HepG2 (cell line): Measurements from ENCODE around the gene SEC14L1. TPM values are rescaled to one million over a fixed set of nuclear protein-coding genes. Genes with fewer than 3 reads are reported as not detected.

Experiments used
- ATAC-seq: fragments of 200-7000 bp; cut with Tn5 transposase; 3 replicates; pipeline ENCODE4 v1.9.1; 2020; ENCODE audit warnings: mild to moderate bottlenecking, moderate library complexity
- BruUV-seq: library from RNA; stranded (reverse); fragments of 400-500 nt; replicated peaks from 2 replicates; lab custom pipeline; 2021; lab: Mats Ljungman, UMichigan
- CTCF ChIA-PET: fragments of 300-600 bp; formaldehyde crosslinking; extraction: SDS; loops from one replicate; lab custom pipeline; 2021; ENCODE audit warnings: low total read pairs, inconsistent platforms, low intra/inter-chr PET ratio; lab: Yijun Ruan, JAX
- POLR2A ChIA-PET: fragments of 350-600 bp; sonication (Branson Sonifier 250); formaldehyde crosslinking; loops from one replicate; lab custom pipeline; 2020; ENCODE audit warnings: antibody characterized with exemption, inconsistent platforms; lab: Yijun Ruan, JAX
- DNase-seq: peaks from one replicate; pipeline ENCODE4 v3.0.0-alpha.2; 2015; ENCODE audit warnings: low spot score
- FAIRE-seq: peaks from 3 replicates; lab custom pipeline; 2011; peaks lifted over from hg19 to GRCh38; lab: Jason Lieb, UNC
- H2AFZ ChIP-seq: one replicate; pipeline ENCODE4 v1.6.1; 2011; ENCODE audit warnings: low read length, inconsistent platforms
- H3K27ac ChIP-seq: fragments of 300-600 bp; 3 replicates; pipeline ENCODE4 v1.8.0; 2011; ENCODE audit warnings: mixed run types, mild to moderate bottlenecking, mixed read lengths, low read length, inconsistent platforms; ENCODE audit not compliant: insufficient read depth; ENCODE audit errors: extremely low read length
- H3K27me3 ChIP-seq, 2 experiments: fragments of 200-600 bp in 1 of 2; 2 replicates in 1 of 2; 3 replicates in 1 of 2; pipeline versions ENCODE4 v1.6.0 to v1.8.0; 2011; ENCODE audit warnings: low read length in 2 of 2, mild to moderate bottlenecking in 2 of 2, moderate library complexity in 2 of 2, inconsistent platforms in 1 of 2; ENCODE audit not compliant: insufficient read depth in 2 of 2, control insufficient read depth in 1 of 2
- H3K36me3 ChIP-seq, 2 experiments: fragments of 200-600 bp in 1 of 2; replicated peaks in 1 of 2; 2 replicates in 1 of 2; 3 replicates in 1 of 2; pipeline versions ENCODE4 v1.5.1 to v1.8.0; 2011; ENCODE audit warnings: low read length in 2 of 2, inconsistent platforms in 1 of 2; ENCODE audit not compliant: insufficient read depth in 2 of 2, control insufficient read depth in 1 of 2
- H3K4me1 ChIP-seq: 2 replicates; pipeline ENCODE4 v1.5.1; 2012; ENCODE audit warnings: low read length, inconsistent platforms; ENCODE audit not compliant: insufficient read depth
- H3K4me2 ChIP-seq: 2 replicates; pipeline ENCODE4 v1.6.0; 2011; ENCODE audit warnings: low read depth, low read length, inconsistent platforms
- H3K4me3 ChIP-seq, 3 experiments: fragments of 200-600 bp in 1 of 3; sonication (generic), shearing (Covaris generic) in 1 of 3; replicated peaks in 1 of 3; 2 replicates each; pipeline ENCODE4 v1.5.1; 2011 to 2016; ENCODE audit warnings: low read length in 3 of 3, inconsistent platforms in 2 of 3, low read depth in 2 of 3, mild to moderate bottlenecking in 2 of 3, control low read depth in 1 of 3, mixed read lengths in 1 of 3; ENCODE audit not compliant: insufficient read depth in 1 of 3
- H3K79me2 ChIP-seq: one replicate; pipeline ENCODE4 v1.6.1; 2011; ENCODE audit warnings: low read length, inconsistent platforms; ENCODE audit not compliant: insufficient read depth
- H3K9ac ChIP-seq: 2 replicates; pipeline ENCODE4 v1.6.0; 2011; ENCODE audit warnings: mild to moderate bottlenecking, low read depth, low read length, inconsistent platforms; ENCODE audit not compliant: insufficient read depth
- H3K9me3 ChIP-seq: 2 replicates; pipeline ENCODE4 v1.5.1; 2012; ENCODE audit warnings: mild to moderate bottlenecking, low read length
- H4K20me1 ChIP-seq: 2 replicates; pipeline ENCODE4 v1.6.0; 2011; ENCODE audit warnings: inconsistent platforms, mild to moderate bottlenecking, low read length, moderate library complexity; ENCODE audit not compliant: insufficient read depth
- ARID2 ChIP-seq: sonication (generic); formaldehyde crosslinking; IDR thresholded peaks from 2 replicates; pipeline ENCODE4 v1.8.1; 2022; ENCODE audit warnings: mild to moderate bottlenecking, missing genetic modification reagents, borderline replicate concordance
- ARNT2 ChIP-seq: sonication (generic); formaldehyde crosslinking; IDR thresholded peaks from 2 replicates; pipeline ENCODE4 v1.8.0; 2022; ENCODE audit warnings: mild to moderate bottlenecking, low read depth, missing genetic modification reagents, moderate library complexity
- NAIF1 ChIP-seq: sonication (generic); formaldehyde crosslinking; IDR thresholded peaks from 2 replicates; pipeline ENCODE4 v1.5.0; 2020; ENCODE audit warnings: mild to moderate bottlenecking, missing genetic modification reagents, borderline replicate concordance
- SNAPC2 ChIP-seq: sonication (generic); formaldehyde crosslinking; IDR thresholded peaks from 2 replicates; pipeline ENCODE4 v1.8.1; 2022; ENCODE audit warnings: mild to moderate bottlenecking, missing genetic modification reagents
- SRY ChIP-seq: sonication (generic); formaldehyde crosslinking; IDR thresholded peaks from 2 replicates; pipeline ENCODE4 v1.8.0; 2022; ENCODE audit warnings: mild to moderate bottlenecking, missing genetic modification reagents
- ZFP36L1 ChIP-seq: sonication (generic); formaldehyde crosslinking; IDR thresholded peaks from 2 replicates; pipeline ENCODE4 v1.8.0; 2022; ENCODE audit warnings: mild to moderate bottlenecking, missing genetic modification reagents, moderate library complexity
- WGBS: methylation state at CpG from one replicate; pipeline ENCODE4 v1.1.6; 2017; ENCODE audit warnings: low lambda C conversion rate; 5-methylcytosine and 5-hydroxymethylcytosine counted together
- in situ Hi-C: cut with HindIII; loops from 2 replicates; pipeline ENCODE4 v1.10.0; 2017; ENCODE audit warnings: low pct_unique_long_range_greater_than_20kb; ENCODE audit not compliant: extremely low pct_ligation_motif_present
- intact Hi-C: fragments of 100-400 bp; cut with micrococcal nuclease; formaldehyde crosslinking; loops from one replicate; pipeline ENCODE4 v1.10.0; 2022; ENCODE audit not compliant: unreplicated experiment
- polyA plus RNA-seq, 8 experiments: library from polyadenylated mRNA; depleted of rRNA in 3 of 8; stranded (reverse) in 7 of 8; unstranded in 1 of 8; fragments of >200 nt; fragmentation: Illumina TruSeq in 4 of 8; extraction: Trizol in 4 of 8; gene quantifications; 2 replicates each; pipeline versions ENCODE4 v1.2.1 to v1.2.3, GENCODE V29; 2011 to 2016; ENCODE audit warnings: low read depth in 4 of 8, missing spikeins in 1 of 8, mixed read lengths in 1 of 8; ENCODE audit not compliant: insufficient read depth in 1 of 8
- total RNA-seq, 5 experiments: library from RNA; depleted of rRNA; stranded (reverse); fragments of >200 nt; fragmentation: Illumina TruSeq; extraction: Trizol; gene quantifications; 2 replicates each; pipeline ENCODE4 v1.2.3, GENCODE V29; 2016; ENCODE audit warnings: low read depth in 1 of 5
- TF ChIP-seq, protein P1 (sequence below): sonication (generic); formaldehyde crosslinking; IDR thresholded peaks from 2 replicates; pipeline ENCODE4 v1.5.0; 2020; ENCODE audit warnings: mild to moderate bottlenecking, missing genetic modification reagents
- TF ChIP-seq, protein P2 (sequence below): sonication (generic); formaldehyde crosslinking; IDR thresholded peaks from 2 replicates; pipeline ENCODE4 v1.8.0; 2022; ENCODE audit warnings: mild to moderate bottlenecking, missing genetic modification reagents, moderate library complexity
- TF ChIP-seq, protein P3 (sequence below): IDR thresholded peaks from 2 replicates; pipeline ENCODE4 v1.6.1; 2018; ENCODE audit warnings: missing genetic modification reagents
- TF ChIP-seq, protein P4 (sequence below): sonication (generic); formaldehyde crosslinking; IDR thresholded peaks from 2 replicates; pipeline ENCODE4 v1.4.0; 2020; ENCODE audit warnings: missing genetic modification reagents, borderline replicate concordance
- TF ChIP-seq, protein P5 (sequence below): sonication (generic); formaldehyde crosslinking; IDR thresholded peaks from 2 replicates; pipeline ENCODE4 v1.5.1; 2020; ENCODE audit warnings: mild to moderate bottlenecking, missing genetic modification reagents

SEC14L1 gene
- total and polyA plus RNA-seq, 2 of the 13 experiments (the other 11 are each of a cell fraction or from before 2014, with no cell fraction given), result 26.3 to 43.9 TPM

DNA sequence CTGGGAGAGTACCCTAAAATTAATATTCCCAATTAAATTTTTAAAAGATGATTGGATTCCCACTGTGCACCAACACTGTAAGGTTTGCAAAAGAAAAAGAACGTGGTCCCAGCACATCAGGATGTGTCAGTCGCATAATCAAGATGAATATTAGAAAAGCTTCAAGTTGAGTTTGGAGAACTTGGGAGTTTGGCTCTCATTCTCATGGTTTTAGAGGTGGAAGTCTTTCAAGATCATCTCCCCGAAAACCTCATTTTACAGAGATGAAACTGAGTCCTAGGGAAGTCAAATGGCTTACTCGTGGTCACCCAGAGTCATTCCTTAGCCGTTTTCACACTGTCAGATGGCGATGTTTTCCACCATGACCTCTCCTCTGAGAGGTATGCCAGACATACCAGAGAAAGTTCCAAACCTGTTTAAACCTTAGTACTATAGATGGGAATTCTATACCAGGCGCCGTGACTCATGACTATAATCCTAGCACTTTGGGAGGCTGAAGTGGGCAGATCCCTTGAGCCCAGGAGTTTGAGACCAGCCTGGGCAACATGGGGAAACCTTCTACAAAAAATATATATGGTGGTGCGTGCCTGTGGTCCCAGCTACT is 1.2 kb downstream of the SEC14L1 start:
- POLR2A ChIA-PET, result interaction anchor here (0.6 to 3.7 kb wide), 6 partner anchors 7 to 113 kb away, joined by 3 to 38 read pairs (median 8); no protein-coding TSS in a partner anchor
- Histone ChIP-seq H3K27ac (peak overlapping the region; percentile 69), H3K4me2 (peak overlapping the region; percentile 87), H2AFZ (no peak overlapping the region), H3K4me1 (peaks cover 73% of the 10 kb centered on the region), H3K4me3 (peak overlapping the region; percentile 85 to 95 (median 85)), H3K79me2 (peaks cover 44% of the 10 kb centered on the region), H3K27me3 (no peaks in the 10 kb centered on the region; a peak in 1 of 5 replicates), H3K9me3 (0 out of 2 replicates have a peak, but pooled peaks cover 6% of the 10 kb centered on the region), H3K36me3 (peaks cover 6 to 26% of the 10 kb centered on the region in 2 experiments), H3K9ac (peak overlapping the region; percentile 75), H4K20me1 (no peaks in the 10 kb centered on the region)
- FAIRE-seq, result no peak
- ATAC-seq, result no peak
- CTCF ChIA-PET, result no interaction called here
- in situ Hi-C loops, result no loop called here
- no peak for DNase-seq
- BruUV-seq, result TSS peak; percentile 50
- intact Hi-C loops, result loop anchor here (2.0 kb wide), 1 partner anchor 67 kb away; no protein-coding TSS in a partner anchor
- WGBS, result 81% methylated on average over 9 of the region's 9 CpGs
- TF ChIP-seq, protein P1, sequence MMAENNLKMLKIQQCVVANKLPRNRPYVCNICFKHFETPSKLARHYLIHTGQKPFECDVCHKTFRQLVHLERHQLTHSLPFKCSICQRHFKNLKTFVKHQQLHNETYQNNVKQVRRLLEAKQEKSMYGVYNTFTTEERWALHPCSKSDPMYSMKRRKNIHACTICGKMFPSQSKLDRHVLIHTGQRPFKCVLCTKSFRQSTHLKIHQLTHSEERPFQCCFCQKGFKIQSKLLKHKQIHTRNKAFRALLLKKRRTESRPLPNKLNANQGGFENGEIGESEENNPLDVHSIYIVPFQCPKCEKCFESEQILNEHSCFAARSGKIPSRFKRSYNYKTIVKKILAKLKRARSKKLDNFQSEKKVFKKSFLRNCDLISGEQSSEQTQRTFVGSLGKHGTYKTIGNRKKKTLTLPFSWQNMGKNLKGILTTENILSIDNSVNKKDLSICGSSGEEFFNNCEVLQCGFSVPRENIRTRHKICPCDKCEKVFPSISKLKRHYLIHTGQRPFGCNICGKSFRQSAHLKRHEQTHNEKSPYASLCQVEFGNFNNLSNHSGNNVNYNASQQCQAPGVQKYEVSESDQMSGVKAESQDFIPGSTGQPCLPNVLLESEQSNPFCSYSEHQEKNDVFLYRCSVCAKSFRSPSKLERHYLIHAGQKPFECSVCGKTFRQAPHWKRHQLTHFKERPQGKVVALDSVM (CRISPR knock-in tag), result peak; percentile 80; the same call in 1 of the 2 replicates
- TF ChIP-seq SNAPC2 (CRISPR knock-in tag) (no peak), ZFP36L1 (CRISPR knock-in tag) (0 out of 2 replicates have a peak, but pooled peaks have one; percentile 68), SRY (CRISPR knock-in tag) (no peak), ARID2 (peak; percentile 55; the same call in 1 of the 2 replicates), NAIF1 (no peak), ARNT2 (CRISPR knock-in tag) (0 out of 2 replicates have a peak, but pooled peaks have one; percentile 4)
- TF ChIP-seq, protein P2, sequence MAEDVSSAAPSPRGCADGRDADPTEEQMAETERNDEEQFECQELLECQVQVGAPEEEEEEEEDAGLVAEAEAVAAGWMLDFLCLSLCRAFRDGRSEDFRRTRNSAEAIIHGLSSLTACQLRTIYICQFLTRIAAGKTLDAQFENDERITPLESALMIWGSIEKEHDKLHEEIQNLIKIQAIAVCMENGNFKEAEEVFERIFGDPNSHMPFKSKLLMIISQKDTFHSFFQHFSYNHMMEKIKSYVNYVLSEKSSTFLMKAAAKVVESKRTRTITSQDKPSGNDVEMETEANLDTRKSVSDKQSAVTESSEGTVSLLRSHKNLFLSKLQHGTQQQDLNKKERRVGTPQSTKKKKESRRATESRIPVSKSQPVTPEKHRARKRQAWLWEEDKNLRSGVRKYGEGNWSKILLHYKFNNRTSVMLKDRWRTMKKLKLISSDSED (CRISPR knock-in tag), result 0 out of 2 replicates have a peak, but pooled peaks have one; percentile 11
- TF ChIP-seq, protein P3, sequence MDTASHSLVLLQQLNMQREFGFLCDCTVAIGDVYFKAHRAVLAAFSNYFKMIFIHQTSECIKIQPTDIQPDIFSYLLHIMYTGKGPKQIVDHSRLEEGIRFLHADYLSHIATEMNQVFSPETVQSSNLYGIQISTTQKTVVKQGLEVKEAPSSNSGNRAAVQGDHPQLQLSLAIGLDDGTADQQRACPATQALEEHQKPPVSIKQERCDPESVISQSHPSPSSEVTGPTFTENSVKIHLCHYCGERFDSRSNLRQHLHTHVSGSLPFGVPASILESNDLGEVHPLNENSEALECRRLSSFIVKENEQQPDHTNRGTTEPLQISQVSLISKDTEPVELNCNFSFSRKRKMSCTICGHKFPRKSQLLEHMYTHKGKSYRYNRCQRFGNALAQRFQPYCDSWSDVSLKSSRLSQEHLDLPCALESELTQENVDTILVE (CRISPR knock-in tag), result 0 out of 2 replicates have a peak, but pooled peaks have one; percentile 1
- TF ChIP-seq, protein P4, sequence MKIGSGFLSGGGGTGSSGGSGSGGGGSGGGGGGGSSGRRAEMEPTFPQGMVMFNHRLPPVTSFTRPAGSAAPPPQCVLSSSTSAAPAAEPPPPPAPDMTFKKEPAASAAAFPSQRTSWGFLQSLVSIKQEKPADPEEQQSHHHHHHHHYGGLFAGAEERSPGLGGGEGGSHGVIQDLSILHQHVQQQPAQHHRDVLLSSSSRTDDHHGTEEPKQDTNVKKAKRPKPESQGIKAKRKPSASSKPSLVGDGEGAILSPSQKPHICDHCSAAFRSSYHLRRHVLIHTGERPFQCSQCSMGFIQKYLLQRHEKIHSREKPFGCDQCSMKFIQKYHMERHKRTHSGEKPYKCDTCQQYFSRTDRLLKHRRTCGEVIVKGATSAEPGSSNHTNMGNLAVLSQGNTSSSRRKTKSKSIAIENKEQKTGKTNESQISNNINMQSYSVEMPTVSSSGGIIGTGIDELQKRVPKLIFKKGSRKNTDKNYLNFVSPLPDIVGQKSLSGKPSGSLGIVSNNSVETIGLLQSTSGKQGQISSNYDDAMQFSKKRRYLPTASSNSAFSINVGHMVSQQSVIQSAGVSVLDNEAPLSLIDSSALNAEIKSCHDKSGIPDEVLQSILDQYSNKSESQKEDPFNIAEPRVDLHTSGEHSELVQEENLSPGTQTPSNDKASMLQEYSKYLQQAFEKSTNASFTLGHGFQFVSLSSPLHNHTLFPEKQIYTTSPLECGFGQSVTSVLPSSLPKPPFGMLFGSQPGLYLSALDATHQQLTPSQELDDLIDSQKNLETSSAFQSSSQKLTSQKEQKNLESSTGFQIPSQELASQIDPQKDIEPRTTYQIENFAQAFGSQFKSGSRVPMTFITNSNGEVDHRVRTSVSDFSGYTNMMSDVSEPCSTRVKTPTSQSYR (CRISPR knock-in tag), result no peak
- TF ChIP-seq, protein P5, sequence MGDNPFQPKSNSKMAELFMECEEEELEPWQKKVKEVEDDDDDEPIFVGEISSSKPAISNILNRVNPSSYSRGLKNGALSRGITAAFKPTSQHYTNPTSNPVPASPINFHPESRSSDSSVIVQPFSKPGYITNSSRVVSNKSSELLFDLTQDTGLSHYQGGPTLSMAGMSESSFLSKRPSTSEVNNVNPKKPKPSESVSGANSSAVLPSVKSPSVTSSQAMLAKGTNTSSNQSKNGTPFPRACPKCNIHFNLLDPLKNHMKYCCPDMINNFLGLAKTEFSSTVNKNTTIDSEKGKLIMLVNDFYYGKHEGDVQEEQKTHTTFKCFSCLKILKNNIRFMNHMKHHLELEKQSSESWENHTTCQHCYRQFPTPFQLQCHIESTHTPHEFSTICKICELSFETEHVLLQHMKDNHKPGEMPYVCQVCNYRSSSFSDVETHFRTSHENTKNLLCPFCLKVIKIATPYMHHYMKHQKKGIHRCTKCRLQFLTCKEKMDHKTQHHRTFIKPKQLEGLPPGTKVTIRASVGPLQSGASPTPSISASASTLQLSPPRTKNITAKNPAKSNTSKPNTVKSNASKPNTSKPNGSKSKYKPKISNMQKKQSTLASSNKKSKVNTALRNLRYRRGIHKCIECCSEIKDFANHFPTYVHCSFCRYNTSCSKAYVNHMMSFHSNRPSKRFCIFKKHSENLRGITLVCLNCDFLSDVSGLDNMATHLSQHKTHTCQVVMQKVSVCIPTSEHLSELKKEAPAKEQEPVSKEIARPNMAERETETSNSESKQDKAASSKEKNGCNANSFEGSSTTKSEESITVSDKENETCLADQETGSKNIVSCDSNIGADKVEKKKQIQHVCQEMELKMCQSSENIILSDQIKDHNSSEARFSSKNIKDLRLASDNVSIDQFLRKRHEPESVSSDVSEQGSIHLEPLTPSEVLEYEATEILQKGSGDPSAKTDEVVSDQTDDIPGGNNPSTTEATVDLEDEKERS (CRISPR knock-in tag), result 0 out of 2 replicates have a peak, but pooled peaks have one; percentile 35
